Endothelial cell (in vitro differentiated cells): ENCODE data around the gene ABLIM2. TPM values are rescaled to one million over a fixed set of nuclear protein-coding genes. Genes with fewer than 3 reads are reported as not detected.

Experiments used
- DNase-seq: peaks from one replicate; pipeline ENCODE4 v3.0.0; 2021; ENCODE audit warnings: low spot score
- H3K27ac Mint-ChIP-seq: one replicate; pipeline ENCODE4 v1.8.0; 2021; ENCODE audit warnings: mixed read lengths, inconsistent platforms; ENCODE audit not compliant: unreplicated experiment
- H3K27me3 Mint-ChIP-seq: one replicate; pipeline ENCODE4 v1.8.0; 2021; ENCODE audit warnings: mild to moderate bottlenecking, moderate library complexity, mixed read lengths, inconsistent platforms; ENCODE audit not compliant: unreplicated experiment
- H3K36me3 Mint-ChIP-seq: one replicate; pipeline ENCODE4 v1.8.0; 2021; ENCODE audit warnings: mild to moderate bottlenecking, low read depth, mixed read lengths, inconsistent platforms; ENCODE audit not compliant: unreplicated experiment
- H3K4me1 Mint-ChIP-seq: one replicate; pipeline ENCODE4 v1.8.0; 2021; ENCODE audit warnings: mild to moderate bottlenecking, mixed read lengths, inconsistent platforms; ENCODE audit not compliant: unreplicated experiment
- H3K4me3 Mint-ChIP-seq: one replicate; pipeline ENCODE4 v1.8.0; 2021; ENCODE audit warnings: mild to moderate bottlenecking, mixed read lengths, inconsistent platforms; ENCODE audit not compliant: unreplicated experiment
- H3K9me3 Mint-ChIP-seq: one replicate; pipeline ENCODE4 v1.8.0; 2021; ENCODE audit warnings: mixed read lengths, inconsistent platforms; ENCODE audit not compliant: unreplicated experiment
- total RNA-seq: library from RNA; stranded (reverse); fragmentation: NEBNext Ultra II Directional; extraction: Animal tissue kit (Norgen Biotek cat#: 25700); gene quantifications from one replicate; pipeline ENCODE4 v1.2.1, GENCODE V29; 2021; ENCODE audit not compliant: unreplicated experiment
- TF ChIP-seq, protein P1 (sequence below): fragments of 200-600 bp; sonication (generic); IDR thresholded peaks from one replicate; pipeline ENCODE4 v1.5.0; 2021; ENCODE audit warnings: antibody characterized with exemption; ENCODE audit not compliant: unreplicated experiment

ABLIM2 gene
- total RNA-seq, 1 donor from 2014 or later = 0.74 TPM

DNA sequence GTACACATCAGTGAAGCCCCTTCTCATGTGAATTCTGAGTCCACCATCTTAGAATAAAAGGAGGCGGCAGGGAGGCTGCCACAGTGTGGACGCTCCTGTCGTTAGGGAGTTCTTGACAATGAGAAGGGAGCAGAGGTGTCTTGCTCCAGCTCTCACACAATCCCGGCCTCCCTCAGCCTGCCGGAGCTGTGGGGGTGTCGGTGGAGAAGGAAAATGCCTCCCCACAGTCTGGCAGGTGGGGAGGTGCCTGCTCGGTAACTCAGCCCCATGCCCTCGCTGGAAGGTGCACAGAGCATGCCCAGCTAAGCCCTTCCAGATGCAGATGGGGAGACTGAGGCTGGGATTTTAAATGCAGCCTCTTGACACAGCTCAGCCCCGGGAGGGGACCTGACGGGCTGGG is 20.5 kb upstream of the ABLIM2 start:
- Mint-ChIP-seq H3K27me3 (peaks cover 8% of the 10 kb centered on the region), H3K4me1 (no peaks in the 10 kb centered on the region), H3K36me3 (no peaks in the 10 kb centered on the region), H3K27ac (no peak overlapping the region), H3K9me3 (no peaks in the 10 kb centered on the region), H3K4me3 (no peak overlapping the region)
- TF ChIP-seq, protein P1, sequence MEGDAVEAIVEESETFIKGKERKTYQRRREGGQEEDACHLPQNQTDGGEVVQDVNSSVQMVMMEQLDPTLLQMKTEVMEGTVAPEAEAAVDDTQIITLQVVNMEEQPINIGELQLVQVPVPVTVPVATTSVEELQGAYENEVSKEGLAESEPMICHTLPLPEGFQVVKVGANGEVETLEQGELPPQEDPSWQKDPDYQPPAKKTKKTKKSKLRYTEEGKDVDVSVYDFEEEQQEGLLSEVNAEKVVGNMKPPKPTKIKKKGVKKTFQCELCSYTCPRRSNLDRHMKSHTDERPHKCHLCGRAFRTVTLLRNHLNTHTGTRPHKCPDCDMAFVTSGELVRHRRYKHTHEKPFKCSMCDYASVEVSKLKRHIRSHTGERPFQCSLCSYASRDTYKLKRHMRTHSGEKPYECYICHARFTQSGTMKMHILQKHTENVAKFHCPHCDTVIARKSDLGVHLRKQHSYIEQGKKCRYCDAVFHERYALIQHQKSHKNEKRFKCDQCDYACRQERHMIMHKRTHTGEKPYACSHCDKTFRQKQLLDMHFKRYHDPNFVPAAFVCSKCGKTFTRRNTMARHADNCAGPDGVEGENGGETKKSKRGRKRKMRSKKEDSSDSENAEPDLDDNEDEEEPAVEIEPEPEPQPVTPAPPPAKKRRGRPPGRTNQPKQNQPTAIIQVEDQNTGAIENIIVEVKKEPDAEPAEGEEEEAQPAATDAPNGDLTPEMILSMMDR = no peak
- no peak for DNase-seq

DNA sequence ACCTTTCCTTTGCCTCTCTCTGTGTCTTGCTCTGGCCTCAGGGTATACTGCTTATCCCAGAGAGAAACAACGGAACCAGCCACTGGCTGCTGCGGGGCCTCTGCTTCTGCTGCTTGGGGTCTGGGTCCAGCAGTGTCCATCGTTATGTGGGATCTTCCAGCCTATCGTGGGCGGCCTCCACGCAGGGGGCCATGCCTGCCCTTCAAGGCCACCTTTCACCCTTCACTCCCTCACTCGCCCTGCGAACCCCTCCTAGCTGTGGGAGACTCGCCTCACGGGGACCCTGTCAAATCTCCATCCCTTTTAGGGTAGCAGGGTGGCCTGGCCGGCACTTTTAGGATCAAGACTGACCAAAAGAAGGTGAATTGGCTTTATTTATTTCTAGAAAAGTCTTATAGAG is 19.3 kb upstream of the ABLIM2 start:
- Mint-ChIP-seq H3K27ac (no peak overlapping the region), H3K36me3 (no peaks in the 10 kb centered on the region), H3K9me3 (no peaks in the 10 kb centered on the region), H3K27me3 (peaks cover 5% of the 10 kb centered on the region), H3K4me1 (no peaks in the 10 kb centered on the region), H3K4me3 (no peak overlapping the region)
- TF ChIP-seq, protein P1 = no peak
- no peak for DNase-seq

DNA sequence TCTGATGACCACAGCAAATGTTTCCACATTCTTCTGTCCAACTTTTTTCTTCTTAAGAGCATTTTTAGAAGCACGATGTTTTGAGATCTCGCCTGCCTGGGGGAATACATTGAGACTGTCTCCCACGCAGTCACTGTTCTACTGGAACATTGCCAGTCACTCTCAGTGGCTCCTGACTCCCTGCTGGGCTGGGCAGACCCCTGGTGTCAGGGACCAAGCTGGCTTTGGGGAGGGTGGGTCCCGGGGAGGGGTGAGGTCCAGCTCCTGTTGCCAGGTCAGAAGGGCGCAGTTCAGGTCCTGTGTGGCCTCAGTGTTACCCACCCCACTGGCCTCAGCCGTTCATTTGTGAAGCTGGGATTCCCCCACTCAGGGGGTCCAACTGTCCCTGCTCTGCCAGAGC is 18.9 kb upstream of the ABLIM2 start:
- TF ChIP-seq, protein P1 = no peak
- H3K9me3 Mint-ChIP-seq = no peaks in the 10 kb centered on the region
- no peak overlapping the region for H3K27ac Mint-ChIP-seq
- H3K4me3 Mint-ChIP-seq = no peak overlapping the region
- no peaks in the 10 kb centered on the region for H3K36me3 Mint-ChIP-seq
- H3K4me1 Mint-ChIP-seq = no peaks in the 10 kb centered on the region
- H3K27me3 Mint-ChIP-seq = peaks cover 5% of the 10 kb centered on the region
- no peak for DNase-seq

DNA sequence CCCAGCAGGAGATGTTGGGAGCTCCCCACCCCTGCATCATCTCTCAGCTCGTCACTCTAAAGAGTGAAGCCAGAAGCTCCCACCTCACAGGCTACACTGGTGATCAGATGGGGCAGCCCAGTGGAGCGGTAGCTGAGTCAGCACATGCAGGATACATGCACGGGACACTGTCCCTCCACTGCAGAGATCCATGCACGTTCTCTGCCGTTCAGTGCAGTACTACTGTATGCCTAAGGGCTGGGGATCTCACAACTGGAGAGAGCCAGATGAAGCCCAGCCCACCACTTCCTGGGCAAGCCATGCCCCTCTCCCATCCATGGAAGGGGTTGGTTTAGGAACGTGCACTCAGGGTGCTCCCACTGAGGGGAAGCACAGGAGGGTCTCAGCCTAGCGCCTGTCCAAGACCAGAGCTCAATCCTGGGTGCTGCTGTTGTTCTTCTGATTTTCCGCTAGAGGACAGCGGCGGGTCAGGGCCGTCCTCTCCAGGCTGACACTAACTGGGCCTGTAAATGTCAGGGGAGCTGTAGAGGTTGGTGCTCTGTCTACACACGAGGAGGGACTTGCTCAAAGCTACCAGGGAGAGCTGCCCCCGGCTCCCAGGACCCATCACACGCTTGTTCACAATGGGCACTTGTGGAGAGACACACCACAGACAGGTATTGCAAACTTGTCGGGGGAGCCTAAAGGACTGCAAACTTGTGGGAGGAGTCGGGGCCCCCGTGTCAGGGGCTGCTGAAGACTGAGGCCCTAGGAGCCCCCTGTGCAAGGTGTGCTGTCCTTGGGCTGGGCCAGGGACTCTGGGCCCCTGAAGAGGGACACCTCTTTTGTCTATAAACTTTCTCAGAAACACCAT is 18.2 kb upstream of the ABLIM2 start:
- no peaks in the 10 kb centered on the region for H3K36me3 Mint-ChIP-seq
- peaks cover 5% of the 10 kb centered on the region for H3K27me3 Mint-ChIP-seq
- TF ChIP-seq, protein P1 = no peak
- H3K4me3 Mint-ChIP-seq = no peak overlapping the region
- DNase-seq = peak; percentile 67
- no peaks in the 10 kb centered on the region for H3K9me3 Mint-ChIP-seq
- no peak overlapping the region for H3K27ac Mint-ChIP-seq
- no peaks in the 10 kb centered on the region for H3K4me1 Mint-ChIP-seq

DNA sequence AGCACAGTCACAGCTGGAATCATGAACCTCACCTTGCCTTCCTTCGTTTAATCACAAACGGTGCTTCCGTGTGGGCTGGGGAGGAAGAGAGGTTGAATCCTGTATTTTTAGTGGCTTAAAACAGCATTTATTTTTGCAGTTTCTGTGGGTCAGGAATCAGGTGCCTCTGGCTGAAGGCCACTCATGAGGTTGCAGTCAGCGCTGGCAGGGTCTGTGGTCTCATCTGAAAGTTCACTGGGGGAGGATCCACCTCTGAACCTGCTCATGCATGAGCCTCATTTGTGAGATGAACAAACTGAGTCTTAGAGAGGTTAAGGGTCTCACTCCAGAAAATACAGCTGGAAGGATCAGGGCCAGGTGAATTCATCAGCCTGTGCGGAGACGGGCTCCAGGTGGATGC is 17.1 kb upstream of the ABLIM2 start:
- H3K4me1 Mint-ChIP-seq = no peaks in the 10 kb centered on the region
- no peaks in the 10 kb centered on the region for H3K9me3 Mint-ChIP-seq
- no peaks in the 10 kb centered on the region for H3K36me3 Mint-ChIP-seq
- peaks cover 2% of the 10 kb centered on the region for H3K27me3 Mint-ChIP-seq
- no peak overlapping the region for H3K27ac Mint-ChIP-seq
- no peak for DNase-seq
- TF ChIP-seq, protein P1 = no peak
- no peak overlapping the region for H3K4me3 Mint-ChIP-seq
